ENCODE data around the gene TAS2R31.
"Not testable (repeated sequence)": the region's sequence is repeated elsewhere in the genome, so short reads cannot be mapped to it uniquely, and the experiment has no call there.

TAS2R31 gene

GRCh38 chr12:11031307-11031706 lies at the start of gene TAS2R31:
Gene TAS2R31 (minus strand): TSS chr12:11031407. CDS start chr12:11031335, 72 bp downstream.
- DNase-seq, result no peak

GRCh38 chr12:11078246-11078645 lies 47.0 kb upstream of the TAS2R31 start:
- DNase-seq, result no peak

- no peak for DNase-seq
Observed at GRCh38 chr12:11075642-11076041, 44.4 kb upstream of the TAS2R31 start.

- DNase-seq, result no peak
Observed at GRCh38 chr12:11071414-11071813, 40.2 kb upstream of the TAS2R31 start.

- no peak for DNase-seq
Observed at GRCh38 chr12:11070999-11071398, 39.8 kb upstream of the TAS2R31 start.

GRCh38 chr12:11069854-11070365 lies 38.7 kb upstream of the TAS2R31 start:
- DNase-seq, result no peak

GRCh38 chr12:11067514-11067913 lies 36.3 kb upstream of the TAS2R31 start:
- no peak for DNase-seq

- not testable (repeated sequence) for DNase-seq
Observed at GRCh38 chr12:11062194-11062593, 31.0 kb upstream of the TAS2R31 start, which contains the start of gene TAS2R46. Gene TAS2R46 (minus strand): TSS chr12:11062294. CDS start chr12:11062294, 0 bp downstream.

GRCh38 chr12:11059784-11060183 lies 28.6 kb upstream of the TAS2R31 start:
- no peak for DNase-seq

GRCh38 chr12:11059041-11059440 lies 27.8 kb upstream of the TAS2R31 start:
- DNase-seq, result no peak

GRCh38 chr12:11055306-11055705 lies 24.1 kb upstream of the TAS2R31 start:
- DNase-seq, result no peak

- DNase-seq, result not testable (repeated sequence)
Observed at GRCh38 chr12:11049806-11050531, 18.8 kb upstream of the TAS2R31 start.

- DNase-seq, result not testable (repeated sequence)
Observed at GRCh38 chr12:11041366-11041765, 10.2 kb upstream of the TAS2R31 start.

GRCh38 chr12:11040162-11040561 lies 9.0 kb upstream of the TAS2R31 start:
- no peak for DNase-seq

- DNase-seq, result no peak
Observed at GRCh38 chr12:11039171-11039570, 8.0 kb upstream of the TAS2R31 start.

- not testable (repeated sequence) for DNase-seq
Observed at GRCh38 chr12:11033959-11034358, 2.8 kb upstream of the TAS2R31 start.

- no peak for DNase-seq
Observed at GRCh38 chr12:11026118-11026517, 5.1 kb downstream of the TAS2R31 start.

GRCh38 chr12:11023387-11023786 lies 7.8 kb downstream of the TAS2R31 start:
- no peak for DNase-seq

GRCh38 chr12:11022520-11022919 lies 8.7 kb downstream of the TAS2R31 start, which contains the start of gene TAS2R19:
Gene TAS2R19 (minus strand): TSS chr12:11022620. CDS start chr12:11022571, 49 bp downstream.
- no peak for DNase-seq

GRCh38 chr12:11016937-11017336 lies 14.3 kb downstream of the TAS2R31 start:
- DNase-seq, result no peak

- DNase-seq, result no peak
Observed at GRCh38 chr12:11015775-11016430, 15.3 kb downstream of the TAS2R31 start.

GRCh38 chr12:11014234-11014633 lies 17.0 kb downstream of the TAS2R31 start:
- no peak for DNase-seq

GRCh38 chr12:11007608-11008007 lies 23.6 kb downstream of the TAS2R31 start:
- no peak for DNase-seq

GRCh38 chr12:10998204-10998603 lies 33.0 kb downstream of the TAS2R31 start, which contains the start of gene TAS2R20:
Gene TAS2R20 (minus strand): TSS chr12:10998304. CDS start chr12:10997875, 429 bp downstream.
- DNase-seq, result no peak
